ENCODE measurements around the gene PRSS38.

The PRSS38 gene

DNA sequence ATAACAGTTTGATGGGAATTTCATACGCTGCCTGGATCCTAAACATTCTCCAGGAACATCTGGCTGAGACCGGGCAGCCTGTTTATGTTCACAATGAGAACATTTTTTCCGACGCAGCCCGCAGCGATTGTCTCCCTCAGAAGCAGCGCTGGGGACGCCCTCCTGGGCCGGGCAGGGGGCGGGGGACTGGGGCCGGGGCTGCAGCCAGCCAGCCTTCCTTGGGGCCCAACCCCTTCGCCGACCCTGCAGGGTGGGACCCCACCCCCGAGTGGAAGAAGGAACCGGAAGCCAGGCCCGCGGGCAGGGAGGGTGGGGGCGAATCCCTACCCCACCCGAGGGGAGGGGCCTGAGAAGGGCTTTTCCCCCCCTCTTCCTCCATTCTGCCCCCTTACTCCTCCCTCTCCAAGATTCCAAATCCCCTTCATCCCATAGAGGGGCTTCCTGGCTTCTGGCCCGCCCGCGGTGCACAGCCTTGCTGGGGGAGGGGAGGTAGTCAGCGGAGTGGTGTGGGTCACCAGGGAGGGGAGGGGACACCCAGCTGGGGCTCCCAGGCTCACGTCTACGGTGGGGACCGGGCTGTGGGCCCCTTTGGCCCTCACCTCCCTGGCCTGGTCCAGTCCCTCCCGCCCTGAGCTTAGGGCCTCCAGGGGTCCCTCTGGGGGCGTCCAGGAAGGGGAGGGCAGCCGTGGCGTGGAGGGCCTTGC, 71.7 kb downstream of the PRSS38 start:
- TF ChIP-seq, protein P1, sequence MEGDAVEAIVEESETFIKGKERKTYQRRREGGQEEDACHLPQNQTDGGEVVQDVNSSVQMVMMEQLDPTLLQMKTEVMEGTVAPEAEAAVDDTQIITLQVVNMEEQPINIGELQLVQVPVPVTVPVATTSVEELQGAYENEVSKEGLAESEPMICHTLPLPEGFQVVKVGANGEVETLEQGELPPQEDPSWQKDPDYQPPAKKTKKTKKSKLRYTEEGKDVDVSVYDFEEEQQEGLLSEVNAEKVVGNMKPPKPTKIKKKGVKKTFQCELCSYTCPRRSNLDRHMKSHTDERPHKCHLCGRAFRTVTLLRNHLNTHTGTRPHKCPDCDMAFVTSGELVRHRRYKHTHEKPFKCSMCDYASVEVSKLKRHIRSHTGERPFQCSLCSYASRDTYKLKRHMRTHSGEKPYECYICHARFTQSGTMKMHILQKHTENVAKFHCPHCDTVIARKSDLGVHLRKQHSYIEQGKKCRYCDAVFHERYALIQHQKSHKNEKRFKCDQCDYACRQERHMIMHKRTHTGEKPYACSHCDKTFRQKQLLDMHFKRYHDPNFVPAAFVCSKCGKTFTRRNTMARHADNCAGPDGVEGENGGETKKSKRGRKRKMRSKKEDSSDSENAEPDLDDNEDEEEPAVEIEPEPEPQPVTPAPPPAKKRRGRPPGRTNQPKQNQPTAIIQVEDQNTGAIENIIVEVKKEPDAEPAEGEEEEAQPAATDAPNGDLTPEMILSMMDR (IDR thresholded peaks at IDR 0.05; ENCODE audit: borderline replicate concordance, insufficient read depth, low read depth, low read length), result no peak
- no peak overlapping the region for H3K4me3 ChIP-seq (ENCODE audit: low read depth, low read length)

DNA sequence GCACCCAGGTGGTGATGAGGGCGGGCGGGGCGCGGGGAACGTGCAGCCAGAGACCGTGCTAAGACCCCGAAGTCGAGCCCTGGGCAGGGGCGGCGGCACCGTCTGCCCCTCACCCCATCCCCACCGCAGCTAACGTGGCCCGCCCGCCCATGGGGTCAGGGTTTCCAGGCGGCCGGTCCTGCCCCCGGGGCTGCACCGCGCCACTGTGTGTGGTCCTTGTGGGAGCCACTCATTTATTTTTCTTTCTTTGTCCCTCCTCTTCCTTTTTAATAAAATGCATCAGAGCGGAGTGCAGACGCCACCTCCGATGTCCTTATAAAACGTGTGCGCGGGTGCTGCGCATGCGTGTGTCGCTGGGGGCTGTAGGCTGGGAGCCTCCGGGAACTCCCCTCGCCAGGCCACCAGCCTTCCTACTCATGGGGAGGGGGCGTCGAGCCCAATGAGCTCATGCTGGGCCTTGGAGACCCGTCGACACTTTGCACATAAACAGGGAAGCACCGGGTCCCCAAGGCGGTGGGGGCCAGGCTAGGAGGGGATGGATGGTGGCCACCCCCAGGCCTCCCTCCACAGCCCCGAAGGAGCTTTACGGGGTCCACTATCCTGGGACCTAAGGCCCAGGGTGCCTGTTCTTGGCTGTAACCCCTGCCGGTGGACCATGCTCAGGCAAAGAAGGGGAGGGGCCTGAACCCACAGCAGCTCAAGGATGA, 72.4 kb downstream of the PRSS38 start:
- TF ChIP-seq, protein P1 (IDR thresholded peaks at IDR 0.05; ENCODE audit: borderline replicate concordance, insufficient read depth, low read depth, low read length), result no peak

DNA sequence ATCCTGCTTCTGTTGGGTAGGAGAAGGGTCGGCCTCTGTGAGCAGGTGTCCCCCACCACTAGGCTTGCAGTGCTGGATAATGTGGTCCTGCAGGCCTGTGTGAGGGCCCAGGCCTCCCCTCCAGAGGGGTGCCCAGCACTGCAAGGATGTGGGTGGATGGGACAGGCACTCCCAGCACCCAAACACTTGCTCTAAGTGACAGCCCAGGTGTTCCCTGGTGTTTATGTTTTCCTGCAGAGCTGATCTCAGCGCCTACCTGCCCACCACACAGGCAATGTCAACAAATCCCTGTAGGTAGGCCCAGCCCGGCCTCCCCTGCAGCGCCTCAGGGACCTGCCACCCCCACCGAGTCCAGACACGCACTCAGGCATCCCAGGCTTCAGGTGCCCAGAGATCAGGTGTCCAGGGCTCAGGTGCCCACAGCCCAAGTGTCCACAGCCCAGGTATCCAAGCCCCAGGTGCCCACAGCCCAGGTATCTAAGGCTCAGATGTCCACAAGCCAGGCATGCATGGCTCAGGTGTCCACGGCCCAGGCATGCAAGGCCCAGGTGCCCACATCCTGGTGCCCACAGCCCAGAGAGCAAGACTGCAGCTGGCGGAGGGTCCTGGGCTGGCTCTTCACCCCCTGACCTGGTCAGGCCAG, 73.0 kb downstream of the PRSS38 start:
- no peak overlapping the region for H3K4me3 ChIP-seq (ENCODE audit: low read depth, low read length)
- TF ChIP-seq, protein P1 (IDR thresholded peaks at IDR 0.05; ENCODE audit: borderline replicate concordance, insufficient read depth, low read depth, low read length), result no peak

More for the DNA sequence above, 72.4 kb downstream of the PRSS38 start:
- no peak overlapping the region for H3K4me3 ChIP-seq (ENCODE audit: low read depth, low read length)

DNA sequence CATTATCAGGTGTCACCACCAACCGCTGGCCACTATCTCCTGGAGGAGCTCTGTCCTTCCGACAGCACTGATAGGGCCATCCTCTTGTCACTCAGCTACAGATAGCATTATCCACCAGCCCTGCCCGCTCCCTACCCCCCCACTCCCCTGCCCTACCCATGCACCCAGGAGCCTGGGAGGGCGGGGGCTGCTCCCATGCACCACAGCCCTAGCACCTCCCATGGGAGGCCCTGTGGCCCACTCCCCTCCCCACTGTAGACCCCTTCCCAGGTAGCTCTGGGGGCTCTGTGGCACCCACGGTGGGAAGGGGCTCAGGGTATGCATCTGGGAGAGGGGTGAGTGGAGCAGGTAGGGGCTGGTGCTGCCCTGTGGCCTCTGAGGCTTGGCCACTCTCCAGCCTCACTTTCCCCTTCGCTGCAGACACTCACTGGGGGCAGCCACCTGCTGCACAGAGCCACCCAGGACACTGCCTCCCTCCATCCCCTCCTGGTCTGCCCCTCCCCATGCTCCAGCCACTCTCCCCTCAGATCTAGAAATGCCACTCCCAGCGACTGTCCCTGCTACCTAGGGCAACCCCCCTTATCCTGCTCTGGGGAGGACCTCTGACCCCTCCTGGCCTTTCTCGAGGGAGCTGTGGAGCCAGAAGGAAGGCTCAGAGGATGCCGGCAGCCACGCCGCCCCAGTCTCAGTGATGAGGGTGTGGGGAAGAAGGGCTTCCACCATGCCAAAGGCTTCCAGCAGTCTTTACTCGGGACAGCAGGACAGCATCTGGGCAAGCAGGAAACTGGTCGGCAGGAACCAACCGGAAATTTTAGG, 73.8 kb downstream of the PRSS38 start:
- TF ChIP-seq, protein P1 (IDR thresholded peaks at IDR 0.05; ENCODE audit: borderline replicate concordance, insufficient read depth, low read depth, low read length), result no peak
- no peak overlapping the region for H3K4me3 ChIP-seq (ENCODE audit: low read depth, low read length)

DNA sequence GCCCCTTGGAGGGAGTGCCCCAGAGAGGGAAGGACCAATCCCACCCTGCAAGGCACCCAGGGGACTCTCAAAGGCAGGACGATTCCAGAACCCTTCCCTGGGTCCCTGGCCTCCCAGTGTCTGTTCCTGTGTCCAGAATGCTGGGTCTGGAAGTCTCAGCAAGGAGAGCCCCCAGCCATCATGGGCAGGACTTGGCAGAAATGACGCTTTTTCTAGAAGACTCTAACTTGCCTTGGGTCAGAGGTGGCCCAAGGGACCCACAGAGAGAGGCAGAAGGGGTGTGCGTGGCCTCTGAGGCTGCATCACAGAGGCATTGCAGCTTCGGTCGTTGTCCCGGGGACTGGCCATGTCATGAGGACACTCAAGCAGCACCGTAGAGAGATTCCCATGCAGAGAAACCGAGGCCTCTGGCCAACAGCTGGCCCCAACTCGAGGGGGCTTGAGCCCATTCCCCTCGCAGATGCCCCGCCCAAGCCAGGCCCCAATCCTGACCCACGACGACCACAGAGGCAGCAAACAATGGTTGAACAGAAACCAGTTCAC, 74.5 kb downstream of the PRSS38 start:
- TF ChIP-seq, protein P1 (IDR thresholded peaks at IDR 0.05; ENCODE audit: borderline replicate concordance, insufficient read depth, low read depth, low read length), result no peak

DNA sequence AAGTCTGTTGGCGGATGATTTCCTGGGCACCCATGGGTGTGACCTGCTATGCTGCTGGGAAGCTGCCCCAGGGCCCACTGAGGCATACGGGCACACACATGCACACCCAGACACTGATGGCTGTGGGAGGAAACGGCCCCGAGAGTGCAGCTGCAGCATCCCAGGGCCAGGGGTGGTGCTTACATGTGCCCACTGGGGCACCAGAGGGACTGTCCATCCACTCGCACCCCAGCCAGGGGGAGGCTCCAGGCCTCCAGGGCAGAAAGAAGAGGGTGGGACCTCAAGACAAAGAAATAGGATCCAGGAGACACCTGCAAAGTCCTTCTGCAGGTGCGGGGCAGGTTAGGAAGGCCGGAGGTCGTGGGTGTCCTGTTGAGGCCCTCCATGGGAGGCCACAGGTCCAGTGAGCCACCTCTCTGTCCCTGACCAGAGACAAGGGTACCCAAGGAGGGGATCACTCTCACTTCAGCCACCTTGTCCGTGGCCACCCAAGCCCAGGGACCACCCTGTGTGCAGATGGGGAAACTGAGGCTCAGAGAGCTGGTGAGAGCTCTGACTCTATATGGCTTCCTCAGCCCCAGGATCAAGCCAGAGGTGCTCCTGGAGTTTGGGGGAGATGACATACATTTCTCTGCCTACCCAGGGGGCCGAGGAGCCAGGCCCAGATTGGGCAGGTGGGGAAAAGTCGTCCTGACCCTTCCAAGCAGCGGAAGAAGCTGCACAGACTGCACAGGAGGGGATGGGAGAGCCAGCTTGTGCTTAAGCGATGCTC, 75.2 kb downstream of the PRSS38 start:
- no peak overlapping the region for H3K4me3 ChIP-seq (ENCODE audit: low read depth, low read length)
- TF ChIP-seq, protein P1 (IDR thresholded peaks at IDR 0.05; ENCODE audit: borderline replicate concordance, insufficient read depth, low read depth, low read length), result no peak

More for the DNA sequence above, 74.5 kb downstream of the PRSS38 start:
- H3K4me3 ChIP-seq (ENCODE audit: low read depth, low read length), result no peak overlapping the region

All from GM12875 (cell line).